Breast epithelium (tissue), 3 donors: ENCODE data around the gene NAA50.

Experiments
- CTCF ChIP-seq, 3 donors: fragments of 450-650 bp; IDR thresholded peaks; one replicate each; pipeline ENCODE4 v1.5.1; 2016 to 2017; ENCODE audit warnings: antibody characterized with exemption in 3 of 3, mild to moderate bottlenecking in 3 of 3, moderate library complexity in 3 of 3
- POLR2A ChIP-seq: fragments of 450-650 bp; IDR thresholded peaks from one replicate; pipeline ENCODE4 v1.6.1; 2016; ENCODE audit warnings: antibody characterized with exemption, mild to moderate bottlenecking, moderate library complexity
- POLR2AphosphoS5 ChIP-seq, 3 donors: sonication (generic); formaldehyde crosslinking; IDR thresholded peaks; one replicate each; pipeline ENCODE4 v1.6.1; 2017; ENCODE audit warnings: antibody characterized with exemption in 3 of 3

GRCh38 chr3:113776564-113776963 lies 30.5 kb upstream of the NAA50 start:
- no peak for TF ChIP-seq CTCF (IDR thresholded peaks at IDR 0.05)
- TF ChIP-seq POLR2A: no peak
- TF ChIP-seq POLR2AphosphoS5 (IDR thresholded peaks at IDR 0.05): no peak
